Neural cell (in vitro differentiated cells): ENCODE data around the gene HSD17B4.
"Not testable (repeated sequence)": the region's sequence is repeated elsewhere in the genome, so short reads cannot be mapped to it uniquely, and the experiment has no call there.

Experiments used
- CTCF ChIP-seq: fragments of 450-650 bp; IDR thresholded peaks from 2 replicates; pipeline ENCODE4 v1.5.1; 2014; ENCODE audit warnings: antibody characterized with exemption, mild to moderate bottlenecking, moderate library complexity; ENCODE audit not compliant: poor library complexity, severe bottlenecking
- POLR2AphosphoS5 ChIP-seq: IDR thresholded peaks from 2 replicates; pipeline ENCODE4 v1.6.1; 2012
- RAD21 ChIP-seq: fragments of 450-650 bp; conservative IDR thresholded peaks from 2 replicates; pipeline ENCODE4 v1.6.1; 2014; ENCODE audit warnings: antibody characterized with exemption, mild to moderate bottlenecking, moderate library complexity
- SMC3 ChIP-seq: fragments of 450-650 bp; conservative IDR thresholded peaks from 2 replicates; pipeline ENCODE4 v1.6.1; 2014; ENCODE audit warnings: antibody characterized with exemption, mild to moderate bottlenecking, moderate library complexity; ENCODE audit not compliant: poor library complexity

- not testable (repeated sequence) for TF ChIP-seq RAD21, CTCF, SMC3, POLR2AphosphoS5
These were observed 13.7 kb upstream of the HSD17B4 start for GRCh38 chr5:119438587-119438917.
